ENCODE data around the gene PARPBP. TPM values are rescaled to one million over a fixed set of nuclear protein-coding genes. Genes with fewer than 3 reads are reported as not detected.

PARPBP gene
- total and polyA plus RNA-seq, 2 experiments from 2014 or later = 37.3 to 44.8 TPM

- H3K27ac Mint-ChIP-seq = no peak overlapping the region; the same call in 1 of the 2 replicates
- Histone ChIP-seq H3F3A (replicated peaks; ENCODE audit: low read depth) (no peaks in the 10 kb centered on the region), H3K4me2 (no peak overlapping the region), H3K9me2 (ENCODE audit: insufficient read depth) (no peaks in the 10 kb centered on the region), H3K27ac (ENCODE audit: low read depth) (no peak overlapping the region), H3K36me3 (ENCODE audit: insufficient read depth) (no peaks in the 10 kb centered on the region), H4K20me1 (replicated peaks; ENCODE audit: insufficient read depth) (no peaks in the 10 kb centered on the region), H3K4me3 (no peak overlapping the region), H3K27me3 (ENCODE audit: insufficient read depth) (no peaks in the 10 kb centered on the region), H3K4me1 (ENCODE audit: insufficient read depth) (no peaks in the 10 kb centered on the region), H2AFZ (no peak overlapping the region), H3K79me2 (replicated peaks; ENCODE audit: insufficient read depth) (no peaks in the 10 kb centered on the region)
- no peaks in the 10 kb centered on the region for H3K27me3 Mint-ChIP-seq (ENCODE audit: insufficient read depth, low read depth, poor library complexity)
- no peaks in the 10 kb centered on the region for H3K9me3 Mint-ChIP-seq
- DNase-seq (ENCODE audit: low spot score) (no peak), ATAC-seq (no peak)
- no peaks in the 10 kb centered on the region for H3K4me1 Mint-ChIP-seq
- no peaks in the 10 kb centered on the region; the same call in 2 of the 3 replicates for H3K36me3 Mint-ChIP-seq (ENCODE audit: low read depth)
- no peak overlapping the region for H3K4me3 Mint-ChIP-seq
- TF ChIP-seq CTCF (conservative IDR thresholded peaks at IDR 0.05; ENCODE audit: low read depth in 2 of 2) (no peak), NANOG (IDR thresholded peaks at IDR 0.05; ENCODE audit: borderline replicate concordance) (no peak), REST (IDR thresholded peaks at IDR 0.05; ENCODE audit: unreplicated experiment) (no peak), ZNF114 (CRISPR knock-in tag; IDR thresholded peaks at IDR 0.05) (no peak), ZNF462 (CRISPR knock-in tag; IDR thresholded peaks at IDR 0.05) (no peak), ZNF331 (CRISPR knock-in tag; IDR thresholded peaks at IDR 0.05; ENCODE audit: low read depth) (no peak), JUNB (IDR thresholded peaks at IDR 0.05; ENCODE audit: unreplicated experiment) (no peak), CREB1 (CRISPR knock-in tag; IDR thresholded peaks at IDR 0.05; ENCODE audit: low read depth) (no peak), EZH2phosphoT487 (IDR thresholded peaks at IDR 0.05; ENCODE audit: unreplicated experiment) (no peak)
These were observed 52.0 kb downstream of the PARPBP start for GRCh38 chr12:102171951-102172350.

Measured in GM23338 (cell line).